NCI-H2171 (cell line): ENCODE data around the gene ESRRB.

Experiments
- DNase-seq: peaks from one replicate; lab custom pipeline; 2025; lab: John Stamatoyannopoulos, UW

Gene ESRRB

GRCh38 chr14:76541594-76542219, 165.8 kb downstream of the ESRRB start:
- DNase-seq, result no peak

GRCh38 chr14:76546426-76547221, 170.7 kb downstream of the ESRRB start:
- no peak for DNase-seq

GRCh38 chr14:76547831-76548230, 171.9 kb downstream of the ESRRB start:
- DNase-seq, result no peak

GRCh38 chr14:76550534-76550933, 174.6 kb downstream of the ESRRB start:
- DNase-seq, result no peak

GRCh38 chr14:76551116-76551515, 175.2 kb downstream of the ESRRB start:
- no peak for DNase-seq
